ENCODE results near the gene SCG3.

DNA sequence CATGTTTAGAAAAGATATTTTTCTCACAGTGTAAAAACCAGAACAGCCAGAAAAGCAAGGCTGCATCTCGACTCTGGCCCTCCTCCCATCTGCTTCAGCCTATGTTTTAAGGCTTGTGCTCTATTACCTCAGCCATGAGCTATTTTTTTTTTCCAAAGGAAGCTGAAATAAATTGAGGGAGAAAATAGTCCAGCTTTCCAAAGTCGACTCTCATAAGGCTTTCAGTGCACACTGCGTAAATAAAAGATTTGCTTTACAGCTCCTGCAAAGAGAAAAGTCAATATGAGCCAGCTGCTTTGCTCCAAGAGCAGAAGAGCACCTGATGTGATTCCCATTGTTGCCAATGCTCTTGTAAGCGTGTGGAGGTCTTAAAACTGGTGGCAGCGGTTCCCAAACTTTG lies 26.7 kb downstream of the SCG3 start:
- no peak for TF ChIP-seq SMC3 (conservative IDR thresholded peaks at IDR 0.05; ENCODE audit: poor library complexity)
- TF ChIP-seq CTCF (IDR thresholded peaks at IDR 0.05; ENCODE audit: poor library complexity, severe bottlenecking): no peak
- no peak for TF ChIP-seq TAF1 (IDR thresholded peaks at IDR 0.05; ENCODE audit: low read depth)
- no peak for TF ChIP-seq EZH2 (IDR thresholded peaks at IDR 0.05; ENCODE audit: borderline replicate concordance, insufficient read depth, low read length, poor library complexity, severe bottlenecking)
- TF ChIP-seq, protein P1, sequence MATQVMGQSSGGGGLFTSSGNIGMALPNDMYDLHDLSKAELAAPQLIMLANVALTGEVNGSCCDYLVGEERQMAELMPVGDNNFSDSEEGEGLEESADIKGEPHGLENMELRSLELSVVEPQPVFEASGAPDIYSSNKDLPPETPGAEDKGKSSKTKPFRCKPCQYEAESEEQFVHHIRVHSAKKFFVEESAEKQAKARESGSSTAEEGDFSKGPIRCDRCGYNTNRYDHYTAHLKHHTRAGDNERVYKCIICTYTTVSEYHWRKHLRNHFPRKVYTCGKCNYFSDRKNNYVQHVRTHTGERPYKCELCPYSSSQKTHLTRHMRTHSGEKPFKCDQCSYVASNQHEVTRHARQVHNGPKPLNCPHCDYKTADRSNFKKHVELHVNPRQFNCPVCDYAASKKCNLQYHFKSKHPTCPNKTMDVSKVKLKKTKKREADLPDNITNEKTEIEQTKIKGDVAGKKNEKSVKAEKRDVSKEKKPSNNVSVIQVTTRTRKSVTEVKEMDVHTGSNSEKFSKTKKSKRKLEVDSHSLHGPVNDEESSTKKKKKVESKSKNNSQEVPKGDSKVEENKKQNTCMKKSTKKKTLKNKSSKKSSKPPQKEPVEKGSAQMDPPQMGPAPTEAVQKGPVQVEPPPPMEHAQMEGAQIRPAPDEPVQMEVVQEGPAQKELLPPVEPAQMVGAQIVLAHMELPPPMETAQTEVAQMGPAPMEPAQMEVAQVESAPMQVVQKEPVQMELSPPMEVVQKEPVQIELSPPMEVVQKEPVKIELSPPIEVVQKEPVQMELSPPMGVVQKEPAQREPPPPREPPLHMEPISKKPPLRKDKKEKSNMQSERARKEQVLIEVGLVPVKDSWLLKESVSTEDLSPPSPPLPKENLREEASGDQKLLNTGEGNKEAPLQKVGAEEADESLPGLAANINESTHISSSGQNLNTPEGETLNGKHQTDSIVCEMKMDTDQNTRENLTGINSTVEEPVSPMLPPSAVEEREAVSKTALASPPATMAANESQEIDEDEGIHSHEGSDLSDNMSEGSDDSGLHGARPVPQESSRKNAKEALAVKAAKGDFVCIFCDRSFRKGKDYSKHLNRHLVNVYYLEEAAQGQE (IDR thresholded peaks at IDR 0.05; ENCODE audit: borderline replicate concordance): no peak
- no peak for TF ChIP-seq POLR2AphosphoS5 (IDR thresholded peaks at IDR 0.05)
- TF ChIP-seq MXI1 (conservative IDR thresholded peaks at IDR 0.05; ENCODE audit: poor library complexity, severe bottlenecking): no peak

All from neural cell (in vitro differentiated cells).